Sigmoid colon (tissue), 4 donors: ENCODE data around the gene PLXNA4.

Source experiments
- CTCF ChIP-seq, 4 experiments: fragments of 450-650 bp in 3 of 4; fragments of 200-600 bp in 1 of 4; IDR thresholded peaks; one replicate each; pipeline ENCODE4 v1.5.1; 2016 to 2019; ENCODE audit warnings: antibody characterized with exemption in 4 of 4, mild to moderate bottlenecking in 3 of 4, moderate library complexity in 2 of 4
- EP300 ChIP-seq, 4 donors: sonication (generic); formaldehyde crosslinking; IDR thresholded peaks; one replicate each; pipeline ENCODE4 v1.6.1; 2017; ENCODE audit warnings: antibody characterized with exemption in 4 of 4
- POLR2A ChIP-seq, 2 donors: fragments of 450-650 bp; IDR thresholded peaks; one replicate each; pipeline ENCODE4 v1.6.1; 2016; ENCODE audit warnings: antibody characterized with exemption in 2 of 2, mild to moderate bottlenecking in 2 of 2, moderate library complexity in 2 of 2
- POLR2AphosphoS5 ChIP-seq, 4 donors: sonication (generic); formaldehyde crosslinking; IDR thresholded peaks; one replicate each; pipeline ENCODE4 v1.6.1; 2017; ENCODE audit warnings: antibody characterized with exemption in 4 of 4

- no peak for TF ChIP-seq CTCF (IDR thresholded peaks at IDR 0.05)
- TF ChIP-seq POLR2A (IDR thresholded peaks at IDR 0.05) = no peak
- no peak for TF ChIP-seq POLR2AphosphoS5 (IDR thresholded peaks at IDR 0.05)
- no peak for TF ChIP-seq EP300 (IDR thresholded peaks at IDR 0.05)
These were observed 214.2 kb downstream of the PLXNA4 start for GRCh38 chr7:132362059-132362458.
